ENCODE measurements around the gene PTH2. TPM values are rescaled to one million over a fixed set of nuclear protein-coding genes. Genes with fewer than 3 reads are reported as not detected.

PTH2 gene
- total and polyA plus RNA-seq, 2 donors (not counting 3 experiments of a cell fraction or from before 2014, with no cell fraction given) = not detected

- CTCF ChIA-PET = interaction anchor here (0.5 to 2.8 kb wide), 14 partner anchors 8 to 683 kb away, joined by 3 to 11 read pairs (median 3); partner anchors contain the start of genes FLT3LG, GFY, PIH1D1 and TEAD2
- no peaks in the 10 kb centered on the region for H4K20me1 ChIP-seq (replicated peaks; ENCODE audit: control insufficient read depth, extremely low read depth, insufficient read depth, low read length)
- TF ChIP-seq GATA2 (IDR thresholded peaks at IDR 0.05; ENCODE audit: insufficient read depth, insufficient read length, low read depth, low read length) (no peak), JUN (IDR thresholded peaks at IDR 0.05; ENCODE audit: borderline replicate concordance, insufficient read depth, insufficient read length, low read depth) (no peak)
- H3K9me3 ChIP-seq (replicated peaks; ENCODE audit: control insufficient read depth, insufficient read depth, low read length) = no peaks in the 10 kb centered on the region
- no peaks in the 10 kb centered on the region for H3K36me3 ChIP-seq (ENCODE audit: control insufficient read depth in 2 of 2, extremely low read depth in 1 of 2, insufficient read depth in 2 of 2, low read length in 2 of 2)
- FAIRE-seq = peak; percentile 89
- peak; percentile 83 for DNase-seq (ENCODE audit: low read depth, low spot score)
- H3K79me2 ChIP-seq (ENCODE audit: control insufficient read depth, insufficient read depth, low read length) = no peaks in the 10 kb centered on the region
- BruUV-seq (replicated peaks) = no TSS peak
- no peaks in the 10 kb centered on the region for H3K9me1 ChIP-seq (replicated peaks; ENCODE audit: control insufficient read depth, extremely low read depth, insufficient read depth, low read length)
- dilution Hi-C loops (cut with MboI; ENCODE audit: extremely low pct_ligation_motif_present, low sequenced_read_pairs) = no loop called here
- POLR2A ChIA-PET = no interaction called here
- H2AFZ ChIP-seq (ENCODE audit: low read depth, low read length) = peak overlapping the region; percentile 96
- H3K4me2 ChIP-seq (ENCODE audit: insufficient read depth, low read length) = peak overlapping the region; percentile 80
- no peaks in the 10 kb centered on the region for H3K4me1 ChIP-seq (ENCODE audit: control insufficient read depth, extremely low read depth, insufficient read depth, low read length)
- peak overlapping the region; percentile 24 for H3K9ac ChIP-seq (replicated peaks; ENCODE audit: extremely low read depth, insufficient read depth, low read length)
- peaks cover 35 to 43% of the 10 kb centered on the region in 2 experiments for H3K27me3 ChIP-seq (ENCODE audit: control insufficient read depth in 2 of 2, insufficient read depth in 2 of 2, low read length in 2 of 2)
- peak overlapping the region; percentile 58 to 78 (median 65) for H3K4me3 ChIP-seq (replicated peaks in 1 of 3; ENCODE audit: insufficient read depth in 1 of 3, low read depth in 1 of 3, low read length in 3 of 3)
- no peak overlapping the region for H3K27ac ChIP-seq (ENCODE audit: insufficient read depth, low read depth, low read length)
- intact Hi-C loops (cut with micrococcal nuclease) = loop anchor here (1.0 kb wide), 5 partner anchors 8 to 217 kb away; partner anchors contain the start of genes DKKL1 and PIH1D1
These were observed 19.6 kb upstream of the PTH2 start for GRCh38 chr19:49442771-49443365.

GRCh38 chr19:49442354-49442753, 19.1 kb upstream of the PTH2 start:
- peak overlapping the region in 1 of 3 experiments; percentile 58 for H3K4me3 ChIP-seq (replicated peaks in 1 of 3; ENCODE audit: insufficient read depth in 1 of 3, low read depth in 1 of 3, low read length in 3 of 3)
- no peaks in the 10 kb centered on the region for H3K9me3 ChIP-seq (replicated peaks; ENCODE audit: control insufficient read depth, insufficient read depth, low read length)
- peak overlapping the region; percentile 96 for H2AFZ ChIP-seq (ENCODE audit: low read depth, low read length)
- no peaks in the 10 kb centered on the region for H3K79me2 ChIP-seq (ENCODE audit: control insufficient read depth, insufficient read depth, low read length)
- no peaks in the 10 kb centered on the region for H3K36me3 ChIP-seq (ENCODE audit: control insufficient read depth in 2 of 2, extremely low read depth in 1 of 2, insufficient read depth in 2 of 2, low read length in 2 of 2)
- no peak for DNase-seq (ENCODE audit: low read depth, low spot score)
- no peaks in the 10 kb centered on the region for H3K9me1 ChIP-seq (replicated peaks; ENCODE audit: control insufficient read depth, extremely low read depth, insufficient read depth, low read length)
- H3K9ac ChIP-seq (replicated peaks; ENCODE audit: extremely low read depth, insufficient read depth, low read length) = no peak overlapping the region
- POLR2A ChIA-PET = no interaction called here
- BruUV-seq (replicated peaks) = no TSS peak
- H4K20me1 ChIP-seq (replicated peaks; ENCODE audit: control insufficient read depth, extremely low read depth, insufficient read depth, low read length) = no peaks in the 10 kb centered on the region
- H3K27me3 ChIP-seq (ENCODE audit: control insufficient read depth in 2 of 2, insufficient read depth in 2 of 2, low read length in 2 of 2) = peaks cover 40 to 48% of the 10 kb centered on the region in 2 experiments
- FAIRE-seq = no peak
- no peak overlapping the region for H3K27ac ChIP-seq (ENCODE audit: insufficient read depth, low read depth, low read length)
- dilution Hi-C loops (cut with MboI; ENCODE audit: extremely low pct_ligation_motif_present, low sequenced_read_pairs) (no loop called here), intact Hi-C loops (cut with micrococcal nuclease) (no loop called here)
- H3K4me1 ChIP-seq (ENCODE audit: control insufficient read depth, extremely low read depth, insufficient read depth, low read length) = no peaks in the 10 kb centered on the region
- CTCF ChIA-PET = interaction anchor here (0.5 to 2.8 kb wide), 13 partner anchors 9 to 217 kb away, joined by 3 to 11 read pairs (median 3); partner anchors contain the start of genes FLT3LG, GFY, PIH1D1 and TEAD2
- peak; percentile 48 for TF ChIP-seq EZH2 (IDR thresholded peaks at IDR 0.05; ENCODE audit: borderline replicate concordance, low read depth, low read length, severe bottlenecking)
- TF ChIP-seq POLR2AphosphoS5 (IDR thresholded peaks at IDR 0.05; ENCODE audit: insufficient read depth, low read depth, low read length) = no peak
- H3K4me2 ChIP-seq (ENCODE audit: insufficient read depth, low read length) = no peak overlapping the region
